Mesenchymal stem cell (in vitro differentiated cells and primary cell): ENCODE results near the gene DTX1.

Experiments
- DNase-seq: peaks from one replicate; pipeline ENCODE4 v3.0.0-alpha.2; 2013
- H2AFZ ChIP-seq: one replicate; pipeline ENCODE4 v1.6.1; 2013; ENCODE audit warnings: low read depth, mild to moderate bottlenecking, control low read depth, inconsistent platforms, low read length, moderate library complexity
- H2AK5ac ChIP-seq: 2 replicates; pipeline ENCODE4 v1.6.1; 2013; ENCODE audit warnings: low read length, moderate library complexity, mild to moderate bottlenecking, inconsistent platforms; ENCODE audit not compliant: severe bottlenecking
- H2BK120ac ChIP-seq: one replicate; pipeline ENCODE4 v1.6.1; 2013; ENCODE audit warnings: low read depth, mild to moderate bottlenecking, inconsistent platforms, low read length, moderate library complexity
- H2BK12ac ChIP-seq, 2 experiments: one replicate each; pipeline ENCODE4 v1.6.1; 2013; ENCODE audit warnings: inconsistent platforms in 2 of 2, low read length in 2 of 2, mild to moderate bottlenecking in 2 of 2, moderate library complexity in 2 of 2, control low read depth in 1 of 2
- H2BK15ac ChIP-seq: one replicate; pipeline ENCODE4 v1.6.1; 2013; ENCODE audit warnings: mild to moderate bottlenecking, low read depth, inconsistent platforms; ENCODE audit not compliant: poor library complexity, severe bottlenecking
- H2BK5ac ChIP-seq: 2 replicates; pipeline ENCODE4 v1.6.1; 2013; ENCODE audit warnings: low read depth, mild to moderate bottlenecking, low read length, control low read depth, inconsistent platforms; ENCODE audit not compliant: poor library complexity, severe bottlenecking
- H3K14ac ChIP-seq, 2 experiments: one replicate each; pipeline ENCODE4 v1.6.1; 2013; ENCODE audit warnings: inconsistent platforms in 2 of 2, low read length in 2 of 2, control low read depth in 1 of 2, mild to moderate bottlenecking in 1 of 2, moderate library complexity in 1 of 2
- H3K18ac ChIP-seq, 2 experiments: one replicate each; pipeline ENCODE4 v1.6.1; 2013; ENCODE audit warnings: inconsistent platforms in 2 of 2, low read length in 2 of 2, control low read depth in 1 of 2, low read depth in 1 of 2, mild to moderate bottlenecking in 1 of 2
- H3K23ac ChIP-seq, 2 experiments: one replicate each; pipeline ENCODE4 v1.6.1; 2013; ENCODE audit warnings: inconsistent platforms in 2 of 2, low read length in 2 of 2, mild to moderate bottlenecking in 2 of 2, moderate library complexity in 2 of 2, control low read depth in 1 of 2
- H3K27ac ChIP-seq: 2 replicates; pipeline ENCODE4 v1.5.1; 2013; ENCODE audit warnings: mild to moderate bottlenecking, moderate library complexity, low read length, control low read depth, inconsistent platforms; ENCODE audit not compliant: poor library complexity, severe bottlenecking
- H3K27me3 ChIP-seq, 2 experiments: 2 replicates each; pipeline versions ENCODE4 v1.6.1 to v1.7.0; 2013; ENCODE audit warnings: low read length in 2 of 2, mild to moderate bottlenecking in 2 of 2, moderate library complexity in 2 of 2, control low read depth in 1 of 2, inconsistent platforms in 1 of 2; ENCODE audit not compliant: control insufficient read depth in 1 of 2, insufficient read depth in 1 of 2
- H3K36me3 ChIP-seq, 2 experiments: 2 replicates each; pipeline versions ENCODE4 v1.6.1 to v1.7.0; 2013; ENCODE audit warnings: low read length in 2 of 2, control low read depth in 1 of 2, inconsistent platforms in 1 of 2, low read depth in 1 of 2, mild to moderate bottlenecking in 1 of 2; ENCODE audit not compliant: insufficient read depth in 2 of 2, control insufficient read depth in 1 of 2
- H3K4ac ChIP-seq, 2 experiments: one replicate each; pipeline ENCODE4 v1.6.1; 2013; ENCODE audit warnings: inconsistent platforms in 2 of 2, low read length in 2 of 2, mild to moderate bottlenecking in 2 of 2, moderate library complexity in 2 of 2, control low read depth in 1 of 2, low read depth in 1 of 2
- H3K4me1 ChIP-seq: 2 replicates; pipeline ENCODE4 v1.6.1; 2013; ENCODE audit warnings: low read depth, low read length, control low read depth; ENCODE audit not compliant: control insufficient read depth, insufficient read depth
- H3K4me2 ChIP-seq: 2 replicates; pipeline ENCODE4 v1.6.1; 2013; ENCODE audit warnings: low read length, mild to moderate bottlenecking, inconsistent platforms; ENCODE audit not compliant: poor library complexity, severe bottlenecking
- H3K4me3 ChIP-seq, 2 experiments: 2 replicates each; pipeline versions ENCODE4 v1.5.1 to v1.7.0; 2013; ENCODE audit warnings: low read length in 2 of 2, mild to moderate bottlenecking in 2 of 2, control low read depth in 1 of 2, low read depth in 1 of 2; ENCODE audit not compliant: insufficient read depth in 1 of 2
- H3K79me1 ChIP-seq: replicated peaks from 2 replicates; pipeline ENCODE4 v1.6.1; 2013; ENCODE audit warnings: mild to moderate bottlenecking, control low read depth, low read length, inconsistent platforms; ENCODE audit not compliant: poor library complexity, severe bottlenecking
- H3K9ac ChIP-seq: 2 replicates; pipeline ENCODE4 v1.7.0; 2013; ENCODE audit warnings: mild to moderate bottlenecking, low read length, moderate library complexity
- H3K9me3 ChIP-seq: 2 replicates; pipeline ENCODE4 v1.7.0; 2013; ENCODE audit warnings: mild to moderate bottlenecking, low read length; ENCODE audit not compliant: control insufficient read depth
- H4K8ac ChIP-seq: one replicate; pipeline ENCODE4 v1.6.1; 2013; ENCODE audit warnings: inconsistent platforms, mild to moderate bottlenecking, low read length, moderate library complexity
- H4K91ac ChIP-seq: one replicate; pipeline ENCODE4 v1.6.1; 2013; ENCODE audit warnings: mild to moderate bottlenecking, low read length, inconsistent platforms
- WGBS: methylation state at CpG from one replicate; pipeline ENCODE4 v1.1.7; 2013; ENCODE audit warnings: mixed read lengths; 5-methylcytosine and 5-hydroxymethylcytosine counted together

DTX1 gene

DNA sequence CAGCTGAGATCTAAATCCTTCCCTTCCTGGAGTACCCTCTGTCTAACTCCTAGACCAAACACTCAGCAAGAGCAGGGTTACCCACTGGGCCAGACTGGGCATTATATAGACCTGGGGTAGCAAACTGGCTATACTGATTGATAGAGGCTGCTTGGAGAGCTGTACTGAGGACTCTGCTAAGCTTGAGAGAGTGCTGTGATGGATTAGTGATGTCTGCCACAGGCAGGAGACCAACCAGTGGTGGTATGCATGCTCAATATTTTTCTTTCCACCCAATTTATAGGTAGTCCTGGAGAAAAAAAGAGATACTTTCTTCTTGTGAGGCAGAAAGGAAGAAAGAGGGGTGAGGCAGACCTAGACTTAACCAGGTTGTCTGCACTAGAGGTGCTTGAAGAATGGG, 33.3 kb downstream of the DTX1 start:
- Histone ChIP-seq H4K8ac (no peak overlapping the region), H3K4ac (no peak overlapping the region), H3K36me3 (no peaks in the 10 kb centered on the region), H3K14ac (no peak overlapping the region), H3K18ac (no peak overlapping the region), H2AK5ac (no peak overlapping the region), H3K4me2 (no peak overlapping the region), H3K79me1 (no peaks in the 10 kb centered on the region), H2AFZ (no peak overlapping the region), H3K27me3 (peaks cover 47 to 74% of the 10 kb centered on the region in 2 experiments), H2BK120ac (no peak overlapping the region), H3K9me3 (no peaks in the 10 kb centered on the region), H3K27ac (no peak overlapping the region), H2BK12ac (no peak overlapping the region), H2BK5ac (no peak overlapping the region), H3K4me3 (no peak overlapping the region), H3K23ac (no peak overlapping the region), H3K4me1 (peaks cover 9% of the 10 kb centered on the region), H4K91ac (no peak overlapping the region), H3K9ac (no peak overlapping the region), H2BK15ac (no peak overlapping the region)
- DNase-seq: no peak

- no peak overlapping the region for H2BK120ac ChIP-seq
- peaks cover 47 to 77% of the 10 kb centered on the region in 2 experiments for H3K27me3 ChIP-seq
- DNase-seq: no peak
- H4K91ac ChIP-seq: peak overlapping the region; percentile 7
- 78% methylated on average over 21 of the region's 21 CpGs for WGBS
- no peak overlapping the region for H4K8ac ChIP-seq
- H3K9me3 ChIP-seq: no peaks in the 10 kb centered on the region
- no peaks in the 10 kb centered on the region for H3K36me3 ChIP-seq
- H3K79me1 ChIP-seq: no peaks in the 10 kb centered on the region
- H2AFZ ChIP-seq: no peak overlapping the region
- no peak overlapping the region for H2BK5ac ChIP-seq
- peak overlapping the region in 1 of 2 experiments; percentile 0 for H3K4me3 ChIP-seq
- no peak overlapping the region for H3K27ac ChIP-seq
- H3K4me2 ChIP-seq: no peak overlapping the region
- H3K4me1 ChIP-seq: peaks cover 9% of the 10 kb centered on the region
- H3K23ac ChIP-seq: no peak overlapping the region
- no peak overlapping the region for H2BK12ac ChIP-seq
- no peak overlapping the region for H3K9ac ChIP-seq
- no peak overlapping the region for H3K18ac ChIP-seq
- H3K4ac ChIP-seq: no peak overlapping the region
- H2AK5ac ChIP-seq: no peak overlapping the region
- H3K14ac ChIP-seq: no peak overlapping the region
- H2BK15ac ChIP-seq: no peak overlapping the region
These were observed 34.2 kb downstream of the DTX1 start for GRCh38 chr12:113090740-113091139.

- 79% methylated on average over 3 of the region's 3 CpGs for WGBS
- Histone ChIP-seq H2AK5ac (no peak overlapping the region), H2BK5ac (no peak overlapping the region)
These were observed 35.0 kb downstream of the DTX1 start for GRCh38 chr12:113091506-113091905.

GRCh38 chr12:113092607-113093408, 36.3 kb downstream of the DTX1 start:
- H3K23ac ChIP-seq: no peak overlapping the region
- no peak for DNase-seq
- H2BK12ac ChIP-seq: no peak overlapping the region
- H3K27ac ChIP-seq: no peak overlapping the region
- no peak overlapping the region for H3K4ac ChIP-seq
- H3K36me3 ChIP-seq: no peaks in the 10 kb centered on the region
- H2AK5ac ChIP-seq: no peak overlapping the region
- peaks cover 54 to 68% of the 10 kb centered on the region in 2 experiments for H3K27me3 ChIP-seq
- H3K4me3 ChIP-seq: no peak overlapping the region
- H3K18ac ChIP-seq: no peak overlapping the region
- no peak overlapping the region for H4K8ac ChIP-seq
- no peaks in the 10 kb centered on the region for H3K79me1 ChIP-seq
- no peaks in the 10 kb centered on the region for H3K9me3 ChIP-seq
- no peak overlapping the region for H2BK15ac ChIP-seq
- no peaks in the 10 kb centered on the region for H3K4me1 ChIP-seq
- H3K14ac ChIP-seq: no peak overlapping the region
- H4K91ac ChIP-seq: no peak overlapping the region
- 9% methylated on average over 31 of the region's 31 CpGs for WGBS
- no peak overlapping the region for H2BK5ac ChIP-seq
- no peak overlapping the region for H2BK120ac ChIP-seq
- no peak overlapping the region for H3K4me2 ChIP-seq
- no peak overlapping the region for H3K9ac ChIP-seq
- no peak overlapping the region for H2AFZ ChIP-seq

More at GRCh38 chr12:113091506-113091905, 35.0 kb downstream of the DTX1 start:
- no peak overlapping the region for H3K14ac ChIP-seq
- no peak overlapping the region for H2BK15ac ChIP-seq
- no peaks in the 10 kb centered on the region for H3K36me3 ChIP-seq
- H3K4ac ChIP-seq: no peak overlapping the region
- no peak overlapping the region for H4K8ac ChIP-seq
- H3K23ac ChIP-seq: no peak overlapping the region
- no peak overlapping the region for H2AFZ ChIP-seq
- no peaks in the 10 kb centered on the region for H3K79me1 ChIP-seq
- peaks cover 6% of the 10 kb centered on the region for H3K4me1 ChIP-seq
- no peak overlapping the region for H4K91ac ChIP-seq
- H3K9ac ChIP-seq: no peak overlapping the region
- H2BK120ac ChIP-seq: no peak overlapping the region
- H2BK12ac ChIP-seq: no peak overlapping the region
- no peak overlapping the region for H3K27ac ChIP-seq
- no peak overlapping the region for H3K4me2 ChIP-seq
- H3K4me3 ChIP-seq: no peak overlapping the region
- no peaks in the 10 kb centered on the region for H3K9me3 ChIP-seq
- peaks cover 47 to 71% of the 10 kb centered on the region in 2 experiments for H3K27me3 ChIP-seq
- no peak overlapping the region for H3K18ac ChIP-seq
- DNase-seq: no peak
